SU-DHL-6 (cell line): Measurements from ENCODE around the gene GAB2.

Source experiments
- CTCF ChIP-seq: fragments of 200-600 bp; sonication (generic); IDR thresholded peaks from one replicate; pipeline ENCODE4 v1.5.1; 2017; ENCODE audit warnings: antibody characterized with exemption, mild to moderate bottlenecking, low read length, moderate library complexity; ENCODE audit not compliant: insufficient read depth, poor library complexity, severe bottlenecking
- EZH2phosphoT487 ChIP-seq: fragments of 200-600 bp; sonication (generic), shearing (Covaris generic); conservative IDR thresholded peaks from 2 replicates; pipeline ENCODE4 v1.6.1; 2018; ENCODE audit warnings: mild to moderate bottlenecking, antibody characterized with exemption, low read length, moderate library complexity, mixed read lengths

GRCh38 chr11:78415338-78415737, 2.3 kb downstream of the GAB2 start:
- TF ChIP-seq CTCF (no peak), EZH2phosphoT487 (no peak)
